ENCODE data around the gene TBC1D8. TPM values are rescaled to one million over a fixed set of nuclear protein-coding genes. Genes with fewer than 3 reads are reported as not detected.

TBC1D8 gene
- total and polyA plus RNA-seq, 9 of the 15 experiments (the other 6 are each of a cell fraction or from before 2014, with no cell fraction given) = 0.36 to 1.3 (median 0.82) TPM

DNA sequence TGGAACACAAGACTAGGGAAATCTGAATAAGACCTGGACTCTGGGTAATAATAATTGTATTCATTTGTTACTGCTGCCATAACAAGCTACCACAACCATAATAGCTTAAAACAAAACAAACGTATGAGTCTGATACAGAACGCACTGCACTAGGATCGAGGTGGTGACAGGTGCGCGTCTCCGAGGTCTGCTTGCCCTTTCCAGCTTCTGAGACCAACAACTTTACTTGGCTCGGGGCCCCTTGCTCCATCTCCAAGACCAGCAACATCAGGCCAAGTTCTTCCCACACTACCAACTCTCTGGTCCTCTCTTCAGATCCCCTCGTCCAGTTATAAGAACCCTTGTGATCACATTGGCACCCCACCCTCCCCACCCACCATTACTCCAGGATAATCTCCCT is 42.8 kb downstream of the TBC1D8 start:
- ATAC-seq = no peak
- TF ChIP-seq ZC3H4 (CRISPR knock-in tag; IDR thresholded peaks at IDR 0.05; ENCODE audit: borderline replicate concordance) = no peak
- no peak for TF ChIP-seq ZFX (CRISPR knock-in tag; IDR thresholded peaks at IDR 0.05)
- TF ChIP-seq CHD2 (IDR thresholded peaks at IDR 0.05; ENCODE audit: low read depth, low read length) = no peak
- TF ChIP-seq STAT5B (CRISPR knock-in tag; IDR thresholded peaks at IDR 0.05) = no peak
- TF ChIP-seq CEBPG (CRISPR knock-in tag; IDR thresholded peaks at IDR 0.05) = no peak
- TF ChIP-seq CEBPG (tag; conservative IDR thresholded peaks at IDR 0.05 in 1 of 2, IDR thresholded peaks at IDR 0.05 in 1 of 2) = no peak
- TF ChIP-seq GATAD2A (IDR thresholded peaks at IDR 0.05) = no peak
- TF ChIP-seq, protein P1, sequence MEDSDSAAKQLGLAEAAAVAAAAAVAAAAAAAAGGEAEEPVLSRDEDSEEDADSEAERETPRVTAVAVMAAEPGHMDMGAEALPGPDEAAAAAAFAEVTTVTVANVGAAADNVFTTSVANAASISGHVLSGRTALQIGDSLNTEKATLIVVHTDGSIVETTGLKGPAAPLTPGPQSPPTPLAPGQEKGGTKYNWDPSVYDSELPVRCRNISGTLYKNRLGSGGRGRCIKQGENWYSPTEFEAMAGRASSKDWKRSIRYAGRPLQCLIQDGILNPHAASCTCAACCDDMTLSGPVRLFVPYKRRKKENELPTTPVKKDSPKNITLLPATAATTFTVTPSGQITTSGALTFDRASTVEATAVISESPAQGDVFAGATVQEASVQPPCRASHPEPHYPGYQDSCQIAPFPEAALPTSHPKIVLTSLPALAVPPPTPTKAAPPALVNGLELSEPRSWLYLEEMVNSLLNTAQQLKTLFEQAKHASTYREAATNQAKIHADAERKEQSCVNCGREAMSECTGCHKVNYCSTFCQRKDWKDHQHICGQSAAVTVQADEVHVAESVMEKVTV (CRISPR knock-in tag; IDR thresholded peaks at IDR 0.05) = no peak
- TF ChIP-seq, protein P2, sequence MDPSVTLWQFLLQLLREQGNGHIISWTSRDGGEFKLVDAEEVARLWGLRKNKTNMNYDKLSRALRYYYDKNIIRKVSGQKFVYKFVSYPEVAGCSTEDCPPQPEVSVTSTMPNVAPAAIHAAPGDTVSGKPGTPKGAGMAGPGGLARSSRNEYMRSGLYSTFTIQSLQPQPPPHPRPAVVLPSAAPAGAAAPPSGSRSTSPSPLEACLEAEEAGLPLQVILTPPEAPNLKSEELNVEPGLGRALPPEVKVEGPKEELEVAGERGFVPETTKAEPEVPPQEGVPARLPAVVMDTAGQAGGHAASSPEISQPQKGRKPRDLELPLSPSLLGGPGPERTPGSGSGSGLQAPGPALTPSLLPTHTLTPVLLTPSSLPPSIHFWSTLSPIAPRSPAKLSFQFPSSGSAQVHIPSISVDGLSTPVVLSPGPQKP (CRISPR knock-in tag; IDR thresholded peaks at IDR 0.05) = no peak
- TF ChIP-seq TAF15 (IDR thresholded peaks at IDR 0.05; ENCODE audit: low read depth, low read length) = no peak
- TF ChIP-seq, protein P3, sequence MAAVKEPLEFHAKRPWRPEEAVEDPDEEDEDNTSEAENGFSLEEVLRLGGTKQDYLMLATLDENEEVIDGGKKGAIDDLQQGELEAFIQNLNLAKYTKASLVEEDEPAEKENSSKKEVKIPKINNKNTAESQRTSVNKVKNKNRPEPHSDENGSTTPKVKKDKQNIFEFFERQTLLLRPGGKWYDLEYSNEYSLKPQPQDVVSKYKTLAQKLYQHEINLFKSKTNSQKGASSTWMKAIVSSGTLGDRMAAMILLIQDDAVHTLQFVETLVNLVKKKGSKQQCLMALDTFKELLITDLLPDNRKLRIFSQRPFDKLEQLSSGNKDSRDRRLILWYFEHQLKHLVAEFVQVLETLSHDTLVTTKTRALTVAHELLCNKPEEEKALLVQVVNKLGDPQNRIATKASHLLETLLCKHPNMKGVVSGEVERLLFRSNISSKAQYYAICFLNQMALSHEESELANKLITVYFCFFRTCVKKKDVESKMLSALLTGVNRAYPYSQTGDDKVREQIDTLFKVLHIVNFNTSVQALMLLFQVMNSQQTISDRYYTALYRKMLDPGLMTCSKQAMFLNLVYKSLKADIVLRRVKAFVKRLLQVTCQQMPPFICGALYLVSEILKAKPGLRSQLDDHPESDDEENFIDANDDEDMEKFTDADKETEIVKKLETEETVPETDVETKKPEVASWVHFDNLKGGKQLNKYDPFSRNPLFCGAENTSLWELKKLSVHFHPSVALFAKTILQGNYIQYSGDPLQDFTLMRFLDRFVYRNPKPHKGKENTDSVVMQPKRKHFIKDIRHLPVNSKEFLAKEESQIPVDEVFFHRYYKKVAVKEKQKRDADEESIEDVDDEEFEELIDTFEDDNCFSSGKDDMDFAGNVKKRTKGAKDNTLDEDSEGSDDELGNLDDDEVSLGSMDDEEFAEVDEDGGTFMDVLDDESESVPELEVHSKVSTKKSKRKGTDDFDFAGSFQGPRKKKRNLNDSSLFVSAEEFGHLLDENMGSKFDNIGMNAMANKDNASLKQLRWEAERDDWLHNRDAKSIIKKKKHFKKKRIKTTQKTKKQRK (IDR thresholded peaks at IDR 0.05; ENCODE audit: borderline replicate concordance, low read depth, low read length) = no peak
- TF ChIP-seq, protein P4, sequence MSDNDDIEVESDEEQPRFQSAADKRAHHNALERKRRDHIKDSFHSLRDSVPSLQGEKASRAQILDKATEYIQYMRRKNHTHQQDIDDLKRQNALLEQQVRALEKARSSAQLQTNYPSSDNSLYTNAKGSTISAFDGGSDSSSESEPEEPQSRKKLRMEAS (CRISPR knock-in tag; IDR thresholded peaks at IDR 0.05) = no peak
- no peak for TF ChIP-seq ZNF551 (CRISPR knock-in tag; IDR thresholded peaks at IDR 0.05)
- no peak for TF ChIP-seq SPI1 (IDR thresholded peaks at IDR 0.05; ENCODE audit: borderline replicate concordance, low read depth, low read length)
- no peaks in the 10 kb centered on the region for H3K9me1 ChIP-seq (ENCODE audit: control insufficient read depth, insufficient read depth, low read length)
- no peak overlapping the region for H3K4me3 ChIP-seq
- no peak overlapping the region for H3K4me2 ChIP-seq (ENCODE audit: insufficient read depth, low read length)
- H3K4me1 ChIP-seq (replicated peaks in 1 of 2; ENCODE audit: control insufficient read depth in 2 of 2, insufficient read depth in 2 of 2, low read length in 2 of 2) = no peaks in the 10 kb centered on the region
- no peak for DNase-seq (ENCODE audit: extremely low read depth in 1 of 4, low spot score in 3 of 4)
- no peak overlapping the region for H3K27ac ChIP-seq (ENCODE audit: extremely low read depth, low read depth, low read length)
- H3K9ac ChIP-seq (ENCODE audit: insufficient read depth in 1 of 2, low read depth in 2 of 2, low read length in 2 of 2) = no peak overlapping the region
- H4K20me1 ChIP-seq (replicated peaks; ENCODE audit: control insufficient read depth, insufficient read depth, low read length) = 0 out of 2 replicates have a peak, but pooled peaks cover 3% of the 10 kb centered on the region
- in situ Hi-C loops (cut with MboI) = no loop called here
- ChIA-PET POLR2A (interaction anchor here (0.6 kb wide), 1 partner anchor 1202 kb away, joined by 4 read pairs; no protein-coding TSS in a partner anchor), CTCF (ENCODE audit: low intra/inter-chr PET ratio) (no interaction called here)
- no peaks in the 10 kb centered on the region for H3K9me3 ChIP-seq (replicated peaks; ENCODE audit: control insufficient read depth, insufficient read depth, low read depth, low read length)
- no TSS peak for BruUV-seq (replicated peaks)
- intact Hi-C loops (cut with micrococcal nuclease) = no loop called here
- no peak overlapping the region for H2AFZ ChIP-seq (ENCODE audit: low read depth, low read length)
- no peak for FAIRE-seq
- no peaks in the 10 kb centered on the region for H3K79me2 ChIP-seq (ENCODE audit: control insufficient read depth, insufficient read depth, low read length)
- under 1% methylated on average over 8 of the region's 8 CpGs for WGBS (ENCODE audit: insufficient coverage, low coverage, missing lambda C conversion rate)
- H3K27me3 ChIP-seq (ENCODE audit: control insufficient read depth in 2 of 2, insufficient read depth in 2 of 2, low read length in 2 of 2) = peaks cover 16 to 25% of the 10 kb centered on the region in 2 experiments
- no peaks in the 10 kb centered on the region for H3K36me3 ChIP-seq (ENCODE audit: control insufficient read depth, insufficient read depth, low read length)

Measured in K562 (cell line).